HepG2 (cell line): ENCODE data around the gene PAQR7. TPM values are rescaled to one million over a fixed set of nuclear protein-coding genes. Genes with fewer than 3 reads are reported as not detected.

ENCODE experiments used
- ATF2 ChIP-seq: sonication (generic); formaldehyde crosslinking; IDR thresholded peaks from 2 replicates; pipeline ENCODE4 v1.4.0; 2020; ENCODE audit warnings: missing genetic modification reagents
- ATF5 ChIP-seq: sonication (generic); formaldehyde crosslinking; IDR thresholded peaks from 2 replicates; pipeline ENCODE4 v1.4.0; 2020; ENCODE audit warnings: mild to moderate bottlenecking, low read depth, missing genetic modification reagents
- ELK4 ChIP-seq: sonication (generic); formaldehyde crosslinking; IDR thresholded peaks from 2 replicates; pipeline ENCODE4 v1.9.0; 2021; ENCODE audit warnings: missing genetic modification reagents, borderline replicate concordance
- EZH2 ChIP-seq: conservative IDR thresholded peaks from 2 replicates; pipeline ENCODE4 v1.6.1; 2012; ENCODE audit warnings: mild to moderate bottlenecking, low read depth, low read length, moderate library complexity
- GPBP1L1 ChIP-seq: sonication (generic); formaldehyde crosslinking; IDR thresholded peaks from 2 replicates; pipeline ENCODE4 v1.5.0; 2020; ENCODE audit warnings: mild to moderate bottlenecking, missing genetic modification reagents
- HMGXB3 ChIP-seq: sonication (generic); formaldehyde crosslinking; IDR thresholded peaks from 2 replicates; pipeline ENCODE4 v1.4.0; 2020; ENCODE audit warnings: missing genetic modification reagents, borderline replicate concordance
- HNF4G ChIP-seq, 2 experiments: sonication (generic) in 1 of 2; formaldehyde crosslinking in 1 of 2; IDR thresholded peaks; 2 replicates each; pipeline versions ENCODE4 v1.4.0 to v1.6.1; 2011 to 2020; ENCODE audit warnings: borderline replicate concordance in 2 of 2, low read depth in 2 of 2, mild to moderate bottlenecking in 2 of 2, low read length in 1 of 2, missing genetic modification reagents in 1 of 2, moderate library complexity in 1 of 2
- ISX ChIP-seq: sonication (generic); formaldehyde crosslinking; conservative IDR thresholded peaks from 2 replicates; pipeline ENCODE4 v1.5.0; 2020; ENCODE audit warnings: missing genetic modification reagents
- LRRFIP1 ChIP-seq: sonication (generic); formaldehyde crosslinking; conservative IDR thresholded peaks from 2 replicates; pipeline ENCODE4 v1.4.0; 2020; ENCODE audit warnings: missing genetic modification reagents
- SRSF9 ChIP-seq: fragments of 200-400 bp; formaldehyde crosslinking; IDR thresholded peaks from 2 replicates; pipeline ENCODE4 v1.6.1; 2018; ENCODE audit warnings: borderline replicate concordance, mild to moderate bottlenecking, low read depth, low read length; ENCODE audit not compliant: insufficient read depth, poor library complexity, severe bottlenecking
- ZKSCAN1 ChIP-seq: fragments of 150-350 bp; IDR thresholded peaks from 2 replicates; pipeline ENCODE4 v1.6.1; 2014; ENCODE audit warnings: low read length
- polyA plus RNA-seq, 8 experiments: library from polyadenylated mRNA; depleted of rRNA in 3 of 8; stranded (reverse) in 7 of 8; unstranded in 1 of 8; fragments of >200 nt; fragmentation: Illumina TruSeq in 4 of 8; extraction: Trizol in 4 of 8; gene quantifications; 2 replicates each; pipeline versions ENCODE4 v1.2.1 to v1.2.3, GENCODE V29; 2011 to 2016; ENCODE audit warnings: low read depth in 4 of 8, missing spikeins in 1 of 8, mixed read lengths in 1 of 8; ENCODE audit not compliant: insufficient read depth in 1 of 8
- total RNA-seq, 5 experiments: library from RNA; depleted of rRNA; stranded (reverse); fragments of >200 nt; fragmentation: Illumina TruSeq; extraction: Trizol; gene quantifications; 2 replicates each; pipeline ENCODE4 v1.2.3, GENCODE V29; 2016; ENCODE audit warnings: low read depth in 1 of 5

PAQR7 gene
- total and polyA plus RNA-seq, 2 of the 13 experiments (the other 11 are each of a cell fraction or from before 2014, with no cell fraction given) = 13.2 to 16.6 TPM

- TF ChIP-seq HNF4G (IDR thresholded peaks at IDR 0.05; ENCODE audit: borderline replicate concordance, low read depth, low read length) = no peak
- no peak for TF ChIP-seq HNF4G (CRISPR knock-in tag; IDR thresholded peaks at IDR 0.05; ENCODE audit: borderline replicate concordance, low read depth)
- TF ChIP-seq LRRFIP1 = no peak
- no peak for TF ChIP-seq ELK4
- TF ChIP-seq SRSF9 = no peak
- no peak for TF ChIP-seq ISX (CRISPR knock-in tag)
- no peak for TF ChIP-seq EZH2
- TF ChIP-seq HMGXB3 (CRISPR knock-in tag) = no peak
- no peak for TF ChIP-seq ATF5
- TF ChIP-seq ZKSCAN1 = no peak
- TF ChIP-seq GPBP1L1 (CRISPR knock-in tag) = no peak
- 0 out of 2 replicates have a peak, but pooled peaks have one; percentile 30 for TF ChIP-seq ATF2
Observed at GRCh38 chr1:25867210-25867991, 8.1 kb downstream of the PAQR7 start (continued).
